HFF-Myc (cell line): ENCODE measurements around the gene PRKCI.
"Not testable (repeated sequence)": the region's sequence is repeated elsewhere in the genome, so short reads cannot be mapped to it uniquely, and the experiment has no call there.

Experiments
- DNase-seq: peaks from one replicate; pipeline ENCODE4 v3.0.0-alpha.2; 2011; ENCODE audit warnings: low read depth; ENCODE audit errors: extremely low read depth
- H3K4me3 ChIP-seq: replicated peaks from 2 replicates; pipeline ENCODE4 v1.5.1; 2011; ENCODE audit warnings: low read depth, mild to moderate bottlenecking, control low read depth, low read length
- CTCF ChIP-seq: IDR thresholded peaks from 2 replicates; pipeline ENCODE4 v1.5.1; 2012; ENCODE audit warnings: mild to moderate bottlenecking, low read depth, low read length, control low read depth; ENCODE audit errors: missing control alignments

The PRKCI gene

GRCh38 chr3:170204509-170204908 lies 17.7 kb upstream of the PRKCI start:
- no peak overlapping the region for H3K4me3 ChIP-seq
- DNase-seq = no peak
- TF ChIP-seq CTCF = no peak

GRCh38 chr3:170205302-170205701 lies 16.9 kb upstream of the PRKCI start:
- no peak for TF ChIP-seq CTCF
- no peak overlapping the region for H3K4me3 ChIP-seq
- DNase-seq = peak; percentile 56

- DNase-seq, H3K4me3 ChIP-seq: not testable (repeated sequence)
These were observed 16.0 kb upstream of the PRKCI start for GRCh38 chr3:170206164-170206762.

GRCh38 chr3:170207717-170208116 lies 14.5 kb upstream of the PRKCI start:
- no peak overlapping the region for H3K4me3 ChIP-seq
- DNase-seq = no peak
- TF ChIP-seq CTCF = no peak

- DNase-seq = no peak
- no peak overlapping the region for H3K4me3 ChIP-seq
- no peak for TF ChIP-seq CTCF
These were observed 10.6 kb upstream of the PRKCI start for GRCh38 chr3:170211668-170212067.

- no peak for TF ChIP-seq CTCF
- H3K4me3 ChIP-seq = no peak overlapping the region
- DNase-seq = no peak
These were observed 2.4 kb upstream of the PRKCI start for GRCh38 chr3:170219850-170220249.

GRCh38 chr3:170220871-170221270 lies 1.4 kb upstream of the PRKCI start:
- H3K4me3 ChIP-seq = no peak overlapping the region
- DNase-seq = no peak
- TF ChIP-seq CTCF = no peak
